OCI-M2 (cell line): ENCODE results near the gene AMY2B.
"Not testable (repeated sequence)": the region's sequence is repeated elsewhere in the genome, so short reads cannot be mapped to it uniquely, and the experiment has no call there.

ENCODE experiments used
- DNase-seq: peaks from one replicate; lab custom pipeline; 2025; ENCODE audit not compliant: unreplicated experiment; lab: John Stamatoyannopoulos, UW

The AMY2B gene

GRCh38 chr1:103616994-103617477 lies 45.6 kb downstream of the AMY2B start, which contains the start of gene AMY2A:
Gene AMY2A (plus strand): TSS chr1:103617427. CDS start chr1:103617441, 14 bp downstream.
- not testable (repeated sequence) for DNase-seq

DNA sequence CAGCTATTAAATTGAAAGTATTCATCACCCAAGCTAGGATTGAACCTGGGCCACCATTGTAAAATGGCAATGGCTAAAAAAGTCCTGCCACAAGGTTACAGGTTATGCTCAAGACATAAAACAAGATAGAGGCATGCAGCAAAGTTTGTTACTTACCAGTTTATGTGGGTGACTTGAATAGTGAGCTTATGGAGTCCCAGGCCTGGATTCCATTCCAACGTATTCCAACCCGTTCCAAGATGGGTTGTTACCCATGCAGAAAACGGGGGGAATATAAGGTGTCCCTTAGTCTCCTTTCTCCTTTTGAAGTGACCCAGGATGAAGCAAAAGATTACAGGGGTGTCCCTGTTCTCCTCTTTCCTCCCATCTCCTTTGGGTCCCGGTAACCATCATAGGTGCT lies 56.0 kb downstream of the AMY2B start:
- DNase-seq, result not testable (repeated sequence)
